ENCODE measurements around the gene EFEMP1. TPM values are rescaled to one million over a fixed set of nuclear protein-coding genes. Genes with fewer than 3 reads are reported as not detected.

The EFEMP1 gene
- total and polyA plus RNA-seq, 4 donors = 112 to 205 (median 159) TPM

DNA sequence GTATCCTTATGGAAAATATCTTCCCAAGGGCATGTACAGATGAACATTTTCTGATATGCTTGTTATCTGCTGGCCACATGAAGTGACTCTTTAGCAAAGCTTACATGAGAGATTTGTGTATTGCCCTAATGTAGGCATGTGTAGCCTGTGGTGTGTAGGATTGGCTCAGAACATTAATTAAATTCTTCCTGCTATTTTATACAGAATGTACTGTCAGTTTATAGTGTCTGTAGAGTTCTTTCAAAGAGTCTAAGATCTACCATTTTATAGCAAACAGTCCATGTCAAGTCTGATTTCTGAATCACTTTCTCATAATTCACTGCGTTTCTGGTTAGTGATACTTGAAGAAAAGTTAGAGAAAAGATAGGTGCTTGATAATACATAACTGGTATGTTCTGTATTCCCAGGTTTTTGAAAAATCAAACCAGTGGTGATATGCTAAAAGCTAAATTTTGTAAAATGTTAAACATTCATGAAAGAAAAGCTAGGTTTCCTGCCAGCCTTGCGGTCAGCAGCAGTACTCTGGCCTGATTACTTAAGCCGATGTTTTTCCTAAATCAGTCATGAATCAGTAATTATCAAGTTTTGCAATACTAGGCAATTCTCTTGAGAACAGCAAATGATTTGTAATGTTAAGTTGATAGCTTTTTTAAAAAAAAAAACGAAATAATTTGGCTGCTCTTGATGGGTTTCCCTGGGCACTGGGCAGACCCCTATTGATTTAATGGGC is 30.9 kb upstream of the EFEMP1 start:
- ATAC-seq (ENCODE audit: insufficient read depth, low FRiP score) = peak; percentile 21
- Histone ChIP-seq H3K36me3 (ENCODE audit: control insufficient read depth in 4 of 4, insufficient read depth in 4 of 4, low read length in 4 of 4) (no peaks in the 10 kb centered on the region), H3K4me3 (no peak overlapping the region), H3K9me3 (ENCODE audit: control insufficient read depth in 4 of 4, insufficient read depth in 3 of 4, low read length in 3 of 4) (no peaks in the 10 kb centered on the region), H3K27ac (ENCODE audit: low read depth in 1 of 2, low read length in 1 of 2) (no peak overlapping the region), H3K4me1 (ENCODE audit: control insufficient read depth in 5 of 5, insufficient read depth in 5 of 5, low read length in 5 of 5) (peaks cover 0 to 8% (median 0%) of the 10 kb centered on the region in 5 donors), H3K9ac (ENCODE audit: insufficient read depth in 1 of 2, low read length in 2 of 2) (no peak overlapping the region), H3K27me3 (ENCODE audit: control insufficient read depth in 3 of 3, insufficient read depth in 3 of 3, low read length in 2 of 3) (peaks cover 0 to 6% (median 0%) of the 10 kb centered on the region in 3 donors)
- TF ChIP-seq, protein P1, sequence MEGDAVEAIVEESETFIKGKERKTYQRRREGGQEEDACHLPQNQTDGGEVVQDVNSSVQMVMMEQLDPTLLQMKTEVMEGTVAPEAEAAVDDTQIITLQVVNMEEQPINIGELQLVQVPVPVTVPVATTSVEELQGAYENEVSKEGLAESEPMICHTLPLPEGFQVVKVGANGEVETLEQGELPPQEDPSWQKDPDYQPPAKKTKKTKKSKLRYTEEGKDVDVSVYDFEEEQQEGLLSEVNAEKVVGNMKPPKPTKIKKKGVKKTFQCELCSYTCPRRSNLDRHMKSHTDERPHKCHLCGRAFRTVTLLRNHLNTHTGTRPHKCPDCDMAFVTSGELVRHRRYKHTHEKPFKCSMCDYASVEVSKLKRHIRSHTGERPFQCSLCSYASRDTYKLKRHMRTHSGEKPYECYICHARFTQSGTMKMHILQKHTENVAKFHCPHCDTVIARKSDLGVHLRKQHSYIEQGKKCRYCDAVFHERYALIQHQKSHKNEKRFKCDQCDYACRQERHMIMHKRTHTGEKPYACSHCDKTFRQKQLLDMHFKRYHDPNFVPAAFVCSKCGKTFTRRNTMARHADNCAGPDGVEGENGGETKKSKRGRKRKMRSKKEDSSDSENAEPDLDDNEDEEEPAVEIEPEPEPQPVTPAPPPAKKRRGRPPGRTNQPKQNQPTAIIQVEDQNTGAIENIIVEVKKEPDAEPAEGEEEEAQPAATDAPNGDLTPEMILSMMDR (IDR thresholded peaks at IDR 0.05; ENCODE audit: control extremely low read depth, extremely low read depth) = no peak
- WGBS, 2 donors = 61 to 78% methylated on average over 4 of the region's 4 CpGs
- peak in 2 of 3 donors; percentile 43 to 65 for DNase-seq

DNA sequence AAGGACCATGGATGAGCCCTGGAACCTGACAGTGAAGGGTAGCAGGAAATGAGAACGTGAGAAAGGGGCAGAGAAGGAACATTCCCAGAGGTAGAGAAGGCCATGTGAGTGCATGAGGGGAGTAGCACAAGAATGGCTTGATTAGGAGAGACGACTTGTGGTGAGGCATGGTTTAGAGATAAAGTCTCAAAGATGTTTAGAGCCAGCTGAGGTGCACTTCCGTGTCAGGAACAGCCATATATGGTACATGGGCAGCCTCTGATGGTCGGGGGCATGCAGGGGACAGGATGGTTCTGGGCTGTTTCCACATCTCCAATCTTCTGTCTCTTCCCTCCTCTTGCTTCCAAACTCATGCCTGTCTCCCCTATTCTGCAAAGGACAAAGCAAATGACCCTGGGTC is 28.8 kb upstream of the EFEMP1 start:
- no peak for ATAC-seq (ENCODE audit: insufficient read depth, low FRiP score)

DNA sequence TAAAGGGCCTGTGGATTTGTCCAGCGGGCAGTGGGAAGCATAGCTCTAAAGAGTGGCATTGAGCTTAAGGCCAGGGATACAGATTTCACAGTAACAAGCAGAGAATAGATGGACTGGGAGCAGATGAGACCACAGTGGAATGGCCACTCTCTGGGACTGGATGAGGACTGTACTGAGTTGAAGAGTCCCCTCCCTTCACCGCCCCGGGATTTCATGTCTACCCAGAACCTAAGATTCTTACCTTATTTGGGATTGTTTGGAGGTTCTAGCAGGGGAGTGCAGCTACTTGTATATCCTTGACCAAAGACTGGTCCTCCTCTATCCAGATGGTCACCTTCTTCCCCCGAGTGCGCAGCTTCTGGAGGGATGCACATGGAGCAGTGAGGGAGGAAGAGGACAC is 28.0 kb upstream of the EFEMP1 start:
- TF ChIP-seq, protein P1 (IDR thresholded peaks at IDR 0.05; ENCODE audit: control extremely low read depth, extremely low read depth) = no peak

More for the DNA sequence above, 28.8 kb upstream of the EFEMP1 start:
- Histone ChIP-seq H3K4me1 (ENCODE audit: control insufficient read depth in 5 of 5, insufficient read depth in 5 of 5, low read length in 5 of 5) (peaks cover 0 to 5% (median 0%) of the 10 kb centered on the region in 5 donors), H3K27ac (ENCODE audit: low read depth in 1 of 2, low read length in 1 of 2) (no peak overlapping the region), H3K27me3 (ENCODE audit: control insufficient read depth in 3 of 3, insufficient read depth in 3 of 3, low read length in 2 of 3) (peaks cover 0 to 6% (median 0%) of the 10 kb centered on the region in 3 donors), H3K9ac (ENCODE audit: insufficient read depth in 1 of 2, low read length in 2 of 2) (no peak overlapping the region), H3K36me3 (ENCODE audit: control insufficient read depth in 4 of 4, insufficient read depth in 4 of 4, low read length in 4 of 4) (no peaks in the 10 kb centered on the region), H3K9me3 (ENCODE audit: control insufficient read depth in 4 of 4, insufficient read depth in 3 of 4, low read length in 3 of 4) (no peaks in the 10 kb centered on the region), H3K4me3 (no peak overlapping the region)
- no peak for DNase-seq
- 71 to 75% methylated on average over 4 of the region's 4 CpGs for WGBS, 2 donors
- TF ChIP-seq, protein P1 (IDR thresholded peaks at IDR 0.05; ENCODE audit: control extremely low read depth, extremely low read depth) = no peak

More for the DNA sequence above, 28.0 kb upstream of the EFEMP1 start:
- no peak overlapping the region for H3K27ac ChIP-seq (ENCODE audit: low read depth in 1 of 2, low read length in 1 of 2)
- WGBS, 2 donors = 94 to 96% methylated on average over 5 of the region's 5 CpGs
- peaks cover 0 to 5% (median 0%) of the 10 kb centered on the region in 5 donors for H3K4me1 ChIP-seq (ENCODE audit: control insufficient read depth in 5 of 5, insufficient read depth in 5 of 5, low read length in 5 of 5)
- no peaks in the 10 kb centered on the region for H3K36me3 ChIP-seq (ENCODE audit: control insufficient read depth in 4 of 4, insufficient read depth in 4 of 4, low read length in 4 of 4)
- H3K9me3 ChIP-seq (ENCODE audit: control insufficient read depth in 4 of 4, insufficient read depth in 3 of 4, low read length in 3 of 4) = no peaks in the 10 kb centered on the region
- ATAC-seq (ENCODE audit: insufficient read depth, low FRiP score) (no peak), DNase-seq (no peak)
- H3K9ac ChIP-seq (ENCODE audit: insufficient read depth in 1 of 2, low read length in 2 of 2) = no peak overlapping the region
- peaks cover 0 to 6% (median 0%) of the 10 kb centered on the region in 3 donors for H3K27me3 ChIP-seq (ENCODE audit: control insufficient read depth in 3 of 3, insufficient read depth in 3 of 3, low read length in 2 of 3)
- no peak overlapping the region for H3K4me3 ChIP-seq

Measured in lung (tissue), 12 donors.